HG03442 (cell line): ENCODE results near the gene SLC6A2.
"Not testable (repeated sequence)": the region's sequence is repeated elsewhere in the genome, so short reads cannot be mapped to it uniquely, and the experiment has no call there.

Experiments
- ATAC-seq: cut with Tn5 transposase; IDR thresholded peaks from one replicate; pipeline ENCODE4 v1.9.1; 2021; ENCODE audit warnings: mild to moderate bottlenecking, moderate library complexity; ENCODE audit not compliant: unreplicated experiment

SLC6A2 gene

DNA sequence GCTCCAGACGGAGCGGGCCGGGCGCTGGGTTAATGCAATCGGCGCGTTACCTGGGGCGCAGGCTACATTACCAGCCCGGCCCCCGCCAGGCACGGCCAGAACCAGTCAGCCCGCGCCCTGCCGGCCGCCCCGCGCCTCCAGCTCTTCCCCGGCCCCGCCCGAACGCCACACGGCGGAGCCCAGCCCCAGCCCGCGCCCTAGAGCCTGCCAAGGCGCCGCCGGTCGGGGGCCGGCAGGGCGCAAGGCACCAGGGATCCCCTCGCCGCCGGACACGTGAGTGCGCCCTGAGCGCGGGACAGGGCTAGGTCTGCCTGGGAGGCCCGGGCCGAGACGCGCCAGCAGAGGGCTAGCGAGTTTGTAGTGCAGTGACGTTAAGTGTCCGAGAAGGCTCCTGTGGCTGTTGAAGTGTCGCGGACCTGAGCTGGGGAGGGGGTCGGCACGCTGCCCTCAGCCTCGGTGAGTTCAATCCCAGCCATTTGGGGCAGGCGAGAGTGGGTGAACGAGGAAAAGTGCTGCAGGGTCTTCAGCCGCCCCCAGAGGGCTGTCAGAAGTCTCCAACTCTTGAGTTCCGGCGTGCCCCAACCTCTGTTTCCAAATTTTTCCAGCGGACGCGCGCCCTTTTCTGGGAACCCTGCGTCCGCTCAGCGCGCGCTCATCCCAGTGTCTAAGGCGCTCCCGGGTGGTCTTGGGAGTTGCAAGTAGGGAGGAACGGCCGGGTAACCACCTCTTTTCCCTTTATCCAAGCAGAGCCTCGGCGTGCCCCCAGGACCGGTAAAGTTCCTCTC, at the start of gene SLC6A2:
Gene SLC6A2, plus strand, starts transcription at position 92 of the 785 bp plus-strand sequence. CDS start 707 bp downstream, outside the sequence.
- no peak for ATAC-seq

DNA sequence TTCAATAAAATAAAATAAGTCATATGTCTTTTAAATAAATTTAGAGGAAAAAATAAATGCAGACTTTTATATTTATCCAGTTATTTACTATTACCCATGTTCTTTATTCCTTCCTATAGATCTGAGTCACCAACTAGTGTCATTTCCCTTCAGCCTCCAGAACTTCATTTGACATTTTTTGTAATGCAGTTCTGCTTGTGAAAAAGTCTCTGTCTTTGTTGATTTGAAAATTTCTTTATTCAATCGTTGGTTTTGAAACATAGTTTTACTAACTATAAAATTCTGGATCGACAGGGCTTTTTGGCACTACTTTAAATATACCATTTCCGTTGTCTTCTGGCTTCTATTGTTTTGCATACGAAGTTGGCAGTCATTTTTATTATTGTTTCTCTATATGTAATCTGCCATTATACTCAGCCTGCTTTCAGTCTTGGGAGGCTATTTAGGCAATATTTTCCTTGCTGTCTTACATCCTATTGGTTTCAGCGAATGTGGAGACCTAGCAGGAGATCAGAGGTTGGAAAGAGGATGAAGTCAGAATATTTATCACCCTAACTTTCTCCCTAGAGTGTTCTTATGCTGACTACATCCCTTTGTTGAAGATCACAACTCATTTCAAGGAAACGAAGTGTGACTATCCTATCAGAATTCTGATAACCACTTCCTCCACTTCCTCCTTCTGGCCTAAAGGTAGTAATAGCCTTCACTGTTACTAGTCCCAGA, 42.0 kb upstream of the SLC6A2 start:
- ATAC-seq: no peak

DNA sequence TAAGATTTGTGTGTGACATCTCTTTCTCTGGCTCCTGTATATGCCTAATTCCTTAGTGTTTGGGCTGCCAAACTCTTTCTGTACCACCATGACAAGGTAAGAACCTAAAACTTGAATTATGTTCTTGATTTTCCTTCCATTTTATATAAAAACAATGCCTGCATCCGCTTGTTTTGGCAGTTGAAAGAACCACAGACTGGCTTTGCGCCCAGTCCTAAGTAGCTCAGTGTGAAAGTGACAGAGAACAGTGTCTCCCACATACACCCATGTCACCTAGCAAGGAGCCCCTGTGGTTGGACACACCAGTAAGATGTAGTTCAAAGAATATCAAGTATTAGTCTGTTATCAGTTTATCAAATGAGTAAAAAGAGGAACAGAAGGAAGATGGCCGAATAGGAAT, 40.7 kb upstream of the SLC6A2 start:
- ATAC-seq: no peak

DNA sequence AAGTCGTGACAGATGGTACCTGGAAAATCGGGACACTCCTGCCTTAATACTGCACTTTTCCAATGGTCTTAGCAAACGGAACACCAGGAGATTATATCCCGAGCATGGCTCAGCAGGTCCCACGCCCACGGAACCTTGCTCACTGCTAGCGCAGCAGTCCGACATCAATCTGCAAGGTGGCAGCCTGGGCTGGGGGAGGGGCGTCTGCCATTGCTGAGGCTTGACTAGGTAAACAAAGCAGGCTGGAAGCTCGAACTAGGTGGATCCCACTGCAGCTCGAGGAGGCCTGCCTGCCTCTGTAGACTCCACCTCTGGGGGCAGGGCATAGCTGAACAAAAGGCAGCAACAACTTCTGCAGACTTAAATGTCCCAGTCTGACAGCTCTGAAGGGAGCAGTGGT, 40.1 kb upstream of the SLC6A2 start:
- not testable (repeated sequence) for ATAC-seq

DNA sequence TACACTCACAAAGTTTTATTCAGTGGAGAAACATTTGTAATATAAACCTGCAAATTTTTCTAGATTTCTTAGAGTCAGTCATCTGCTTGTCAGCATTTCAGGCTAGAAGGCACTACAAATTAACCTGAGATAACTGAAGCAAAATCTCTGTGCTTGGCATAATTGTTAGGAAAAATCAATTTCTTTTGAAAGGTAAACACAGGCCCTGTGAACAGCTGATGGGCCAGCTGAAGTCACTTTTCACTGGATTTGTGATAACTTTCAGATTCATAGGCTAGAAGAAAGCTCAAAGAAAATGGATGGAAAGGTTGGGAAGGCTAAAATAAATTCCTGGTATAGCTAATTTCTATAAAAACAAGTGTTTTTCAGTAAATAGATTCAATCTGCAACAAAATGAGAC, 34.0 kb upstream of the SLC6A2 start:
- ATAC-seq: no peak

DNA sequence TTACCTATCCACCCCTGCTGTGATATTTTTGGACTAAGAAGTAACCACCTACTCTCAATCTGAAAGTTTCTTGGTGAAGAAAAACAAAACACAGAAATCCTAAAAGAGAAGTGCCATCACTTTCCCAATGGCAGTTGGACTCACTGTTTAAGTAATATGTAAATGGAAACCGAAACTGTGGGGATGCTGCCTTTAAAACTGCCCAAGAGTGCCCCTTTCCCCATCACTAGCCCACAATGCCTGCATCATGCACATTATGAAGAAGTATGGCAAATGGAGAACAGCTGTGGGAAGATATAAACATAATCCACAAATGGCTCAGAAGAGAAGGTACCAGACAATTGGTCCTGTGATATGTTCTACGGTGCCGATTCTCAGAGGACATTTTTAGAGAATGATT, 33.5 kb upstream of the SLC6A2 start:
- no peak for ATAC-seq

DNA sequence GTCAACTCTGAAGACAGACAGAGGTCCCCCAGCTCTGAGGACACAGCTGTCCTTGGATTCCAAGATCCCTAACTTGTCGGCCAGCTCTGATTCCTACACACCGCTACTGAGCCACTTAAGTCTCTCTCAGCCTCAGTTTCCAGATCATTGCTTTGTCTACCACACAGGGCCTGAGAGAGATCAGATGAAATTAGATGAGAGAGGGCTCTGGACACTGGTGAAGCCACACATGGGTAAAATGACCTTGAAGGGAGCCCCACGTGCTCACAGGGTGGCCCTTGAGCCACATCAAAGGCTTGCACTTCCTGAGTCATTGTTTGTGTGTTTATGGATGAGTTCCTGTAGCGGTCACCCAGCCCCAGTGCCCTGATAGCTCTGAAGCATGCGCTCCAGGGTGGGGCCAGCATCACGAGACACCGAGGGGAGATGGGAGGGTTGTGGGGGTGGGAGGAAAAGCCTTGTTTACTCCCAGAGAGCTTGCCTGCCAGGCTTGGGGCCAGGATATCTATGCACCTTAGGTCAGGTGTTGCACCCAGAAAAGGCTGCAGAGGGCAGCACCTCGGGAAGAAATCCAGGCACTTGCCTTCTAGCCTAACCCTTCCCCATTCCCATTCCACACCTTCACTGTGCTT, 32.7 kb upstream of the SLC6A2 start:
- ATAC-seq: no peak

DNA sequence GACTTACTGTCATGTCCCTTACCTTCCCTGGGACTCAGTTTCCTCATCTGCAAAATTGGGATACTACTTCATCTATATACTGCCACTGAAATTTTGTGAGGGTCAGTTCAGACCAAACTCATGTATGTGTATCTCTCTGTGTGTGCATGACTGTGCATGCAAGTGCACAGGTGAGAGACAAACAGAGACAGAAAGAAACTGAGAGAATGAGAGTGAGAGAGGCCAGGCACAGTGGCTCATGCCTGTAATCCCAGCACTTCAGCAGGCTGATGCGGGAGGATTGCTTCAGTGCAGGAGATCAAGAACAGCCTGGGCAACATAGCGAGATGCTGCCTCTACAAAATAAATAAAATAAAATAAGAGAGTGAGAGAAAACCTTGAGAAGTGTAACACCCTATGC, 32.1 kb upstream of the SLC6A2 start:
- no peak for ATAC-seq

DNA sequence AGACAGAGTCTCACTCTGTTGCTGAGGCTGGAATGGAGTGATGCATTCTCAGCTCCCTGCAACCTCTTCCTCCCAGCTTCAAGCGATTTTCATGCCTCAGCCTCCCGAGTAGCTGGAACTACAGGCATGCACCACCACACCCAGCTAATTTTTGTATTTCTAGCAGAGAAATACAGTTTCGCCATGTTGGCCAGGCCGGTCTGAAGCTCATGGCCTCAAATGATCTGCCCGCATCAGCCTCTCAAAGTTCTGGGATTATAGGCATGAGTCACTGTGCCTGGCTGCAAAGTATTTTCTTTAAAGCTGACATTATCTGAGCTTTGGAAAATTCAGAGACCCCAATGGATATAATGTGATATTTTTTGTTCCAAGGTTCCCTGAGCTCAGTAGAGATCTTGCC, 31.1 kb upstream of the SLC6A2 start:
- no peak for ATAC-seq

DNA sequence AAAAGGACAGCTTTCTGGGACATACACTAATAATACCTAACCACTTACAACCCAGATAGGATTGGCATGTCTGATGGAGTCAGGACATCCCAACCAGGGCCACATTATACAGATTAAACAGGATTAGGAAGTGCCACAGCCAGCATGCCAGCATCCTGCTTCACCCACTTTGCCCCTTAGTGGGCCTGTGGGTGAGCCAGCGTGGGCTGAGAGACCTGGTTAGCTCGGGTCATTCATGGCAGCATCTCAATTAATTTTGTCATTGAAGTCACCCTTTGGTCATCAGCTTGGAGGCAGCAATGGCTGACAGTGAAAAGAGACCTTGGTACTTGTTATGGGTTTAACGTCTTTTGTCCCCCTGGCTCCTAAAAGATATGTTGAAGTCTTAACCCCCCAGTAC, 29.9 kb upstream of the SLC6A2 start:
- no peak for ATAC-seq

DNA sequence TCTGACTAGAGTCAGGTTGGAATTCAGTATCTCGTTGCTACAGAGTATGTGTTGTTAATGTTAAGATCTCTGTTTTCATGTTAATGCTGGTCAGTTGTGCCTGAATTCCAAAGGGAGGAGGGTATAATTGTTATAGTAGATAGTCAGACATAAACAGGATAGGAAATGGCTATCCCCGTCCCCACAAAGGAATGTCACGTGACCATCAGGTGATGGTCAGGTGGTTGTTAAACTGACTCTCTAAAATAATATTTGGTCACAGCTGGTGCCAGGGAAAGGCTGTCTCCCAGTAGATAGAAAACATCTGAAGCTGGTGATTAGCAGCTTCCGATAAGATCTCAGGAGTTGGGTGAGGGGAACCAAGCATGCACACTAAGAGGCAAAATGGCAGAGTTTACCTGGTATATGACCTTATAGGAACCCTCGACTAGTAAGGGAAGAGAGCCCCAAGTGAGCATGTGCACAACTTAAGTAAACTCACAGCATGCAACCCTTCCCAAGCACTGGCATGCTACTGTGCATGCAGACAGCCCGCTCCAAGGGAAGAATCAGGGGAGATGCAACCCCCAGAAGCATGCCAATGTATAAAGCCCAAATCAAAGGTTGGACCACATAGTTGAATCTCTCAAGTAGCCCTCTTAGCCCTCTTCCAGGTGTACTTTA, 27.4 kb upstream of the SLC6A2 start:
- no peak for ATAC-seq

DNA sequence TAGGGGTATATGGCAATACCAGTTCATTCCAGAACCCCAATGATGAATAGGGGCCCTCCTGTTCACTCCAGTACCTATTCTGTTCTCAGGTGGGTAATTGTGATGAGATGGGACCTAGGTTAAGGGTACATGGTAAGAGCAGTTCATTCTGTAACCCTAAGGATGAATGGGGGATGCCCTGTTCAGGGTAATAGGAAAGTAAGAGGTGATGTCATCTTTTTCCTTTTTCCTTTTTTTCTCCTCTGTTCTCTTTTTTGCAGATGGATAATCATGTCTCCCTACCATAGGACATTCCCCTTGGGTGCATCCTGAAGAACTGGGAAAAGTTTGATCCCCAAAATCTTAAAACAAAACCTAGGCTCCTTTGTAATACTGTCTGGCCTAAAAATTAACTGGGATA, 25.0 kb upstream of the SLC6A2 start:
- no peak for ATAC-seq

DNA sequence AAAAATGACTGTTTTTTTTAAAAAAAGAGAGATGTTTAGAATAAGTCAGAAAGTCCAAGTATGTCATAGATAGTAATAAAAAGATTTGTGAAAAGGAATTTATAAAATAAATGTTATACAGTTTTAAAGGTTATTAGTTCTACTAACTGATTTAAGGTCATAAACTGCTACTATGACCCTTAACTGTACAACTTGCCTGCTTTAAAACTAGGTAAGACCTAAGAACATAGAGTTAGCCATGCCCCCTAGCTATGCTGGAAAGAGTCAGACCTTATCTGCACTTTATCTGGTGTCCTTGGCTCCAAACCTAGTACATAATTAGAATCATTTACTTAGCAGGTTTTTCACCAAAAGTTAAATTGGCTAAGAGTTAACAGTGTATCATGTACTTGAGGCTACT, 23.5 kb upstream of the SLC6A2 start:
- no peak for ATAC-seq

DNA sequence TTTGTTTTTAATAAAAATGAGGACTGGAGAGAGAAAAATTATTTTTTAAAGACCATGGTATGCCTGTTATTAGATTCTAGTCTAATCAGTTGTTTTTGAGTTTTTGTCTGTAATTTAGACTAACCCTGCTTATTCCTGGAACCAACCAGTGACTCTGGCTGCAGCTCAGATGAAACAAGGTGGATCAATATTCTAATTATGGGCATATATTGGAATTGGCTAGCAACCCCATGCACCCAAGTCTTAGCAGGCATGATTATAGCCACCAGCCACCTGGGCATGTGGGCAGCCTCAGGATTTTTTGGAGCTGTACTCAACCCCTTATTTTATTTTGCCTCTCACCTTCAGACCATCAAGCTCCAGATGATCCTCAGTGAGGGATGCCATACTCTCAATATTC, 21.6 kb upstream of the SLC6A2 start:
- ATAC-seq: no peak

DNA sequence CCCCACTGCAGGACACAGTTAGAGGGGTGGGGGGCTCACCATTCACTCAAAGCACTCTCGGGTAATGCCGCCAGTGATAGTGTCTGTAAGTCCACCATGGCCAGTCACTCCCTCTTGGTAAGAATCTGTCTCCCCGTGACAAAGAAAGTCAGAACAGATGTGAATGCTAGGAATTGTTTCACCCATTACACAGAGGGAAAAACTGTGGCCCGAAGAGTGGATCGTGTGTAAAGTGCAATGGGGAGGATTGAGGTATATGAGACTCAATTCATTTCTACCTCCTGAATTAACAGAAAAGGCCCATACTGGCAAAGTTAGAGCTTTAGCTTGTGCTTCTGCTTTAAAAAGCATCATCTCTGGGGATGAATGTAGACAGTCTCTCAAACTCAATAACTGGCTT, 17.5 kb upstream of the SLC6A2 start:
- no peak for ATAC-seq

DNA sequence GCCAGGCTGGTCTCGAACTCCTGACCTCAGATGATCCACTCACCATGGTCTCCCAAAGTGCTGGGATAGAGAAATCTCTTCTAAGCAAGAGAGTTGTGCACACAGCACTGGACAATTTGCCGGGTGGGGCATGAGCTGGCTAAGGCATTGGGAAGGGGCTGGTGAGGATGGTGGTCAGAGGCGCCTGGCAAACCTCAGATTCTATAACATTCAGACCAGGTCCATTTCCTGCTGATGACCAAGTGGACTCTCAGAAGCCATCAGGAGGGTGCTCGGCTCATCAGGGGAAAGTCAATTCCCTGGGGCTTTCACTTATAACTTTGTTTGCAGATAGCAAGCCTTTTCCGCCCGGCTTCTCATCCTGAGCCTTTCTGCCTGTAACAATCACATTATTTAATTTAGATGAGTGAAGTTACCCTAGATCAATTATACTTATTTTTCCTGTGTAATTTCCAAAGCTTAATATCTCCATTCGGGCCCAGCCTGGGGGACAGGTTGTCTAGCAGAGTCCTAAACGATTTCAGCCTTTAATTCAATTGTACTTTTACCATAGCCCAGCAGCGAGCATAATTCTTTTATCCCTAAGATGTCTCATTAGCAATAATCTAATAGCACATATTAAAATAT, 15.0 kb upstream of the SLC6A2 start:
- ATAC-seq: no peak

DNA sequence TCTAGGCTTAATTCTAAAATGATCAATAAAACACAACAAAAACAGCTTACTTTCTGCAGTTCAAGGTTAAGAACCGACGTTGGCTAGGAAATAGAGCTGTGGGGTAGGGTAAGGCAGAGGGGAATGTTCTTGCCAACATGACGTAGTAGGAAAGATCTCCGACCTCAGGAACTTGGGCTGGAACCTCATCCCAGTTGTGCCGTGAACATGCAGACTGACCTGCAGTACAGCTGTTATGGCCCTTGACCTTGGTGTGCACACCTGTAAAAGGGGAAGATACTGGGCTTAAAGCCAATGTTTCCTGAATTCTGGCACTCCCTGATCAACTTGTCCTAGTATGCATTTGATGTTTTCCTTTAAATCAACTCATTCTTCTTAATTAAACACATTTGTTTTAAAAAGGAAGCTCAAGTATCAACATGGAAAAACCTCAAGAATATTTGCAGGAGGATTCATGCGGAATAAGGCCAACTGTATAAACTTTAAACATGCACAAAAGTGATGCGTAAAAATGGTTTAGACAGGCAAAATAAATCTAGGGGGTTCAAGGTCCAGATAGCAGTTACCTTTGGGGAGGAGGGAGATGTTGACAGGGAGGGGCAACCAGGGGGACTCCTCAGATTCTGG, 14.2 kb upstream of the SLC6A2 start:
- ATAC-seq: no peak

DNA sequence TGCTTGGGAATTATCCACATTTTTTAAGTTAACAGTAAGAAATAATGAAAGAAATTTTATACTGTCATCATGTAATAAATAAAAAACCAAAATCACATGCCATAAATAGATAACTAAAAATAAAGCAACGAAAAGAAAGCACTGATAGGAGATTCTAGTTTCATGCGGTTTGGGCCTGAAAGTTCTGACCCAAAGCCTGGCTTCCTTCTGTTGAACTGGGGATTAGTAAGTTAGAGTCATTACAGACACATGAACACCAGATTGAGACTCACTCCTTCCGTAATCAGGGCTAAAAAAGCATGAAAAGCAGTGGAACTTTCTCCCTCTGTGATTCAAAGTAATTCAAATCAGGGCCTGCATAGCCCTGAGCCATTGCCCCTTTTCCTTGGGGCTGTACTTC, 13.2 kb upstream of the SLC6A2 start:
- no peak for ATAC-seq

DNA sequence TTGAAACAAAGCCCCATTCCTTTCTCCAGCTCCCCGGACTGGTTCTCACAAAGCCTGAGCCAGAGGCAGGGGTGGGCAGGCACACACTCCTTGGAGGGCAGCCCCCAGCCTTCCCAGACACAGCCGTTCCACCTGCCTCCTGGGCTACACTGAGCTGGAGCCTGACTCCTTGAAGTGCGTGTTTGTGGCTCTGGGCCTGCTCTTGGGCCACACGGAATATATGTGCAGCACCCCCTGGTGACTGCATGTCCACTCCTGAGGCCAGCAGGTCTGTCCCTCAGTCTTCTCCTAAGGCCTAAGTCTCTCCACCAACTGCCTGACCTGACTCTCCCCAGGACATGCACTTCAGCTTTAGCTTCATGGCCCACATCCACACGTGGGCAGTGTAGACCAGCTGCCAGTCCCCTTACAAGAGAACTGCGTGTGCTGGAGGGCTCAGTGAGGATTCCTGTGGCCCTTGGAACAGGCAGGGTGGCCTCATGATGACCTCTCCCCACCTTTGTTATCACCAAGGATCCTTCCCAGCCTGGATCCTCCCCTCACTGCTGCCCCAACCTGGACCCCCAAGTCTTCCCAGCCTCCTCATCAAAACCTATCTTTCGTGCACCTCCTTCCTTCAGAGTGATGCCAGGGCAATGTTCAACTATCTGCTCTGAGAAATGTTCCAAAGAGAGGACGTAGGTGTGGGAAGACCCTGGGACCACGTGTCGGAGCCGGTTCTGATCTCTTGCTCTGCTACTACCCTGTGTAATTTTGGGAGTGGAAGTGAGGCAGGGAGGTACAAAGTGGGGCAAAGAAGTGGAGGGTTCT, 12.4 kb upstream of the SLC6A2 start:
- ATAC-seq: no peak

DNA sequence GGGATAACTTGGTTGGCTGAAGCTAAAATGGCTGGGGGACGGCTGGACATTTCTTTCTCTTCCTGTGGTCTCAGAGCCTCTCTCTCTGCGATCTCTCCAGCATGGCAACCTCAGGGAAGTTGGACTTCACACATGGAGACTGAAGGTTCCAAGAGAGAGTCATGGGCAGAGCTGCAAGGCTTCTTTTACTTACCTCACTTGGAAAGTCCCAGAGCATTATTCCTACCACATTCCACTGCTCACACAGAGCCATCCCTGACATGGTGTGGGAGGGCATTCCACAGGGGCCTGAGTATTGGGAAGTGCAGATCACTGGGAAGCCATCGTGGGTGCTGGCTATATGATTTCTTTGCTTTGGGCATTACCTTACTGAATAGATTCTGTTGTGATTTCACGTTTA, 9.8 kb upstream of the SLC6A2 start:
- no peak for ATAC-seq
